ENCODE data around the gene ATP1B3. TPM values are rescaled to one million over a fixed set of nuclear protein-coding genes. Genes with fewer than 3 reads are reported as not detected.
"Not testable (repeated sequence)": the region's sequence is repeated elsewhere in the genome, so short reads cannot be mapped to it uniquely, and the experiment has no call there.

The ATP1B3 gene
- total RNA-seq, 2 experiments from 2014 or later, result 143 to 145 TPM

DNA sequence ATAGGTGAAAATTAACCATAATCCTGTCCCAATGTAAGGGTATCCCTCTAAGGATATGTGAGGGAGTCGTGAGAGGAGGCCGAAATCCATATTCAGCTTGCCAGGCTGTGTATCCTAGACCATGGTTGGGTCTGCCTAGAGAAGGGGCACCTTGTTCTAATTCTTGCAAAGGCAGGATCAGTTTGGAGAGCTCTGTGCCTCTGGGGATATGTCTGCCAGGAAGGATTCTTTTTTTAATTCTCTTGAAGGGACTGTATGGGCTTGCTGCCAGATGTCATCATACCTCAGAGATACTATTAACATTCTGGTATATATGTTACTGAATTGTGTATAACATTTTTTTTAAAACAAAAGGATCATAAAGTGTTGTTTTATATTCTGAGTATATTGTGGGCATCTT lies 2.4 kb downstream of the ATP1B3 start:
- CTCF ChIA-PET, result interaction anchor here (4.5 kb wide), 1 partner anchor 34 kb away, joined by 49 read pairs; no protein-coding TSS in a partner anchor
- POLR2A ChIA-PET, result interaction anchor here (1.3 to 4.3 kb wide), 2 partner anchors 14 to 140 kb away, joined by 6 to 56 read pairs; partner anchors contain the start of gene RNF7

DNA sequence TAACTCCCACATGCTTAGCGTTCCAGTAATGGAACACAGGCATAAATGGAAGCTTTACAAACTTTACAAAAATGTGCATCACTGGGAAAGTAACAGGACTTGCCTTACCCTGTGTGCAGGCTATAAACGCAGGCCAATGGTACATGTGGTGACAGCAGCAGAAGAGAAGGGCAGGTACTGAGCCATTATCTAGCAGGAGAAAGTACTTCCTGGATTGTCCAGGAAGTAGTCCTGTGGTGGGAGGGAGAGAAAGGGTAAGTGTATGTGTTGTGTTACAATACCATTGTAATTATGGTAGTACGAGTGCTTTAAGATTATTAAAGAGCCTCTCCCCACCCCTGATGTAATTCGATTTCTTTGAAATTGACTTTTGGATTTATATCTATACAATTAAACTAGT lies 5.3 kb downstream of the ATP1B3 start:
- Mint-ChIP-seq H3K27ac (no peak overlapping the region), H3K36me3 (peaks cover 36% of the 10 kb centered on the region), H3K4me1 (ENCODE audit: low read depth) (peaks cover 66% of the 10 kb centered on the region), H3K27me3 (no peaks in the 10 kb centered on the region), H3K9me3 (no peaks in the 10 kb centered on the region), H3K4me3 (no peak overlapping the region)
- intact Hi-C loops (cut with micrococcal nuclease), result no loop called here
- ChIA-PET CTCF (no interaction called here), POLR2A (no interaction called here)
- no peak for DNase-seq

More for the DNA sequence above, 2.4 kb downstream of the ATP1B3 start:
- Mint-ChIP-seq H3K27me3 (no peaks in the 10 kb centered on the region), H3K4me1 (ENCODE audit: low read depth) (peaks cover 49% of the 10 kb centered on the region), H3K4me3 (peak overlapping the region; percentile 86), H3K27ac (no peak overlapping the region), H3K36me3 (peaks cover 29% of the 10 kb centered on the region), H3K9me3 (no peaks in the 10 kb centered on the region)
- intact Hi-C loops (cut with micrococcal nuclease), result loop anchor here (1.0 to 10.0 kb wide), 4 partner anchors 8 to 574 kb away; partner anchors contain the start of gene TFDP2
- no peak for DNase-seq

DNA sequence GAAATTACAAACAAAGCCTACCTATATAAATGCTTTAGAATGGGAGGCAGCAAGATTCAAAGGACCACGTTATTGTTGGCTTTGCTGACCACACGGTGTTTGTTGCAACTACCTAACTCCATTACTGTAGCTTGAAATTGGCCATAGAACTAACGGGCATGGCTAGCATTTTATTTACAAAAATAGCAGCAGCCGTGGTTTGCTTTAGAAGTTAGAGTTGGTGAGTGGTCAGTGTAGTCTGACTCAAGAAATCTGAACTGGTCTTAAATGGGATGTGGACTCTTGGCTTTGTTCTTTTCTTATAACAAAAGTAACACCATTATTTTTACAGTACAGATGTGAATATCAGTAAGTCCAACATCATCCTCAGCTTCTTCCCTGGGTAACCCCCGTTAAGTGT lies 10.6 kb downstream of the ATP1B3 start:
- Mint-ChIP-seq H3K9me3 (peaks cover 15% of the 10 kb centered on the region), H3K36me3 (peaks cover 38% of the 10 kb centered on the region), H3K27ac (no peak overlapping the region), H3K27me3 (no peaks in the 10 kb centered on the region), H3K4me3 (no peak overlapping the region), H3K4me1 (ENCODE audit: low read depth) (peaks cover 64% of the 10 kb centered on the region)
- ChIA-PET CTCF (interaction anchor here (1.5 kb wide), 1 partner anchor 12 kb away, joined by 7 read pairs; no protein-coding TSS in a partner anchor), POLR2A (no interaction called here)
- intact Hi-C loops (cut with micrococcal nuclease), result loop anchor here (1.0 kb wide), 1 partner anchor 9 kb away; no protein-coding TSS in a partner anchor
- DNase-seq, result no peak

DNA sequence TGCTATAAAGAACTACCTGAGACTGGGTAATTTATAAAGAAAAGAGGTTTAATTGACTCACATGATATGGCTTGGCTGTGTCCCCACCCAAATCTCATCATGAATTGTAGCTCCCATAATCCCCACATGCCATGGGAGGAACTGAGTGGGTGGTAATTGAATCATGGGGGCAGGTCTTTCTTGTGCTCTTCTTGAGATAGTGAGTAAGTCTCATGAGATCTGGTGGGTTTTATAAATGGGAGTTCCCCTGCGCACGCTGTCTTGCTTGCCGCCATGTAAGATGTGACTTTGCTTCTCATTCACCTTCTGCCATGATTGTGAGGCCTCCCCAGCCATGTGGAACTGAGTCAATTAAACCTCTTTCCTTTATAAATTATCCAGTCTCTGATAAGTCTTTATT lies 12.1 kb downstream of the ATP1B3 start:
- DNase-seq; CTCF ChIA-PET; POLR2A ChIA-PET; H3K4me3 Mint-ChIP-seq; intact Hi-C loops (cut with micrococcal nuclease); H3K27me3 Mint-ChIP-seq: not testable (repeated sequence)
- Mint-ChIP-seq H3K36me3 (peaks cover 35% of the 10 kb centered on the region), H3K4me1 (ENCODE audit: low read depth) (peaks cover 66% of the 10 kb centered on the region), H3K27ac (peak overlapping the region; percentile 36), H3K9me3 (peaks cover 15% of the 10 kb centered on the region)

DNA sequence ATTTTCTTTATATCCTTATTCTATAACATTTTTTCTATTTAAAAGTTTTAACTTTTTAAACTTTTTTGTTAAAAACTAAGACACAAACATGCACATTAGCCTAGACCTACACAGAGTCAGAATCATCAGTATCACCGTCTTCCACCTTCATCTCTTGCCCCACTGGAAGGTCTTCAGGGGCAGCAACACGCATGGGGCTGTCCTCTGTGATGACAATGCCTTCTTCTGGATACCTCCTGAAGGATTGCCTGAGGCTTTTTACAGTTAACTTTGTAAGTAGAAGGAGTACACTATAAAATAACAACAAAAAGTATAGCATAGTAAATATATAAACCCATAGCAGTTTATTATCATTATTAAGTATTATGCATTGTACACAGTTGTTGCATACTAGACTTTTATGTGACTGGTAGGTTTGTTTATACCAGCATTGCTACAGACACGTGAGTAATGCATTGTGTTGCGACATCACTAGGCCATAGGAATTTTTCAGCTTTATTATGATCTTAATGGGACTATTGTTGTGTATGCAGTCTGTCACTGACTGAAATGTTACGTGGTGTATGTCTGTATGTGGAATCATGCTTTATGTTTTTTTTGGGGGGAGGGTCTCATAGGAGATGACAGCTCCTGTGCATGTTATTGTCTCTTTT lies 18.2 kb downstream of the ATP1B3 start:
- Mint-ChIP-seq H3K36me3 (peaks cover 39% of the 10 kb centered on the region), H3K27me3 (no peaks in the 10 kb centered on the region), H3K4me3 (no peak overlapping the region), H3K9me3 (peaks cover 5% of the 10 kb centered on the region), H3K27ac (no peak overlapping the region), H3K4me1 (ENCODE audit: low read depth) (peaks cover 44% of the 10 kb centered on the region)
- POLR2A ChIA-PET, result no interaction called here
- DNase-seq, result no peak
- intact Hi-C loops (cut with micrococcal nuclease), result loop anchor here (5.0 kb wide), 1 partner anchor 157 kb away; the partner anchor contains the start of gene RNF7
- CTCF ChIA-PET, result interaction anchor here (0.5 to 1.5 kb wide), 3 partner anchors 18 to 20 kb away, joined by 3 read pairs; no protein-coding TSS in a partner anchor

DNA sequence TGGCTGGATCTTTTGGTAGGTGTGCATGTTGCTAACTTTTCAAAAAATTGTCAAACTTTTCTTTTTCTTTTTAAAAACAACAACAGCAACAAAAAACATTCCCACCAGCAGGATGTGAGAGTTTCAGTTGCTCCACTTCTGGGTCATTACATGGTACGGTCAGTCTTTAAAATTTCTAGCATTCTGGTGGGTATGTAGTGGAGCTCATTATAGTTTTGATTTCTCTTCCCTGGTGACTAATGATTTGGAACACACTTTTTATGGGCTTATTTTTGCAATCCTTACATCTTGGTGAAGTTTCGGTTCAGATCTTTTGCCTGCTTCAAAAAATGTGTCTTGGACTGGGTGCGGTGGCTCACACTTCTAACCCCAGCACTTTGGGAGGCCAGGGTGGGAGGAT lies 19.3 kb downstream of the ATP1B3 start:
- Mint-ChIP-seq H3K36me3 (peaks cover 47% of the 10 kb centered on the region), H3K4me1 (ENCODE audit: low read depth) (peaks cover 50% of the 10 kb centered on the region), H3K9me3 (peaks cover 14% of the 10 kb centered on the region), H3K4me3 (no peak overlapping the region), H3K27me3 (no peaks in the 10 kb centered on the region), H3K27ac (no peak overlapping the region)
- ChIA-PET POLR2A (no interaction called here), CTCF (interaction anchor here (0.6 to 1.1 kb wide), 3 partner anchors 17 to 762 kb away, joined by 3 to 4 read pairs (median 3); no protein-coding TSS in a partner anchor)
- no peak for DNase-seq
- intact Hi-C loops (cut with micrococcal nuclease), result no loop called here

DNA sequence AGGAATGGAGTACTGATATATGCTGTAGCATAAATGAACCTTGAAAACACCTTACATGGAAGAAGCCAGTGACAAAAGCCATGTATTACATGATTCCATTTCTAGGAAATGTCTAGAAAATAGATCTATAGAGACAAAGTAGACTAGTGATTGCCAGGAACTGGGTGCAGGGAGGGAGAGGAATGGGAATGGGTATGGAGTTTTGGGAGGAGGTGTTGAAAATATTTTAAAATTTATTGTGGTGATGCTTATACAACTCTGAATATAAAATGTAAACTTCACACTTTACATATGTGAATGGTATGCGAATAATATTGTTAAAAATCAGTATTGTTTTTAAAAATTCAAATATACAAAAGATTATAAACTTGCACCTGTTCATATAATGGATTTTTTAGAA lies 22.5 kb downstream of the ATP1B3 start:
- POLR2A ChIA-PET, result no interaction called here
- Mint-ChIP-seq H3K4me3 (no peak overlapping the region), H3K9me3 (peaks cover 14% of the 10 kb centered on the region), H3K27me3 (no peaks in the 10 kb centered on the region), H3K27ac (peak overlapping the region; percentile 28), H3K4me1 (ENCODE audit: low read depth) (peaks cover 42% of the 10 kb centered on the region), H3K36me3 (peaks cover 48% of the 10 kb centered on the region)
- CTCF ChIA-PET, result interaction anchor here (1.6 kb wide), 1 partner anchor 24 kb away, joined by 7 read pairs; no protein-coding TSS in a partner anchor
- intact Hi-C loops (cut with micrococcal nuclease), result no loop called here
- DNase-seq, result no peak

DNA sequence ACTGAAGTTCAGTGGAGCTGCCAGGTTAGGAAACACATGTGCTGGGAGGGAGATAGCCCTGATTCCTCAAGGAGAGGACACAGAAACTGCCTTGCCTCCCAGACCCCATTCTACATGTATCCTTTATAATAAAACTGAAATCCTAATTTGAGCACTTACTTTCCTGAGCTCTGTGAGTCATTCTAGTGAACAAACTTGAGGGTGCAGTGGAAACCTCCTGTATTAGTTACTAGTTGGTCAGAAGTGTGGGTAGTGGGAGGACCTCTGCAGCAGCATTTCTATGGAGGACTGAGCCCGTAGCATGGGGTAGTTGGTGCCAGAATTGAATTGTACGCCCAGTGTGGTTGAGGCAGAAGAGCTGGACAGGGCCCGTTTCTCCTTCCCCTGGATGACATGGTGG lies 23.9 kb downstream of the ATP1B3 start:
- no peaks in the 10 kb centered on the region for H3K27me3 Mint-ChIP-seq
- peak overlapping the region; percentile 7 for H3K27ac Mint-ChIP-seq
- peaks cover 52% of the 10 kb centered on the region for H3K4me1 Mint-ChIP-seq (ENCODE audit: low read depth)
- POLR2A ChIA-PET, result interaction anchor here (0.6 to 1.6 kb wide), 3 partner anchors 16 to 104 kb away, joined by 3 to 9 read pairs (median 3); partner anchors contain the start of gene ATP1B3
- CTCF ChIA-PET, result interaction anchor here (1.0 to 1.6 kb wide), 5 partner anchors 11 to 440 kb away, joined by 3 to 8 read pairs (median 4); no protein-coding TSS in a partner anchor
- peak; percentile 35 for DNase-seq
- H3K9me3 Mint-ChIP-seq, result peaks cover 14% of the 10 kb centered on the region
- H3K36me3 Mint-ChIP-seq, result peaks cover 53% of the 10 kb centered on the region
- no peak overlapping the region for H3K4me3 Mint-ChIP-seq
- intact Hi-C loops (cut with micrococcal nuclease), result loop anchor here (5.0 kb wide), 1 partner anchor 103 kb away; no protein-coding TSS in a partner anchor

DNA sequence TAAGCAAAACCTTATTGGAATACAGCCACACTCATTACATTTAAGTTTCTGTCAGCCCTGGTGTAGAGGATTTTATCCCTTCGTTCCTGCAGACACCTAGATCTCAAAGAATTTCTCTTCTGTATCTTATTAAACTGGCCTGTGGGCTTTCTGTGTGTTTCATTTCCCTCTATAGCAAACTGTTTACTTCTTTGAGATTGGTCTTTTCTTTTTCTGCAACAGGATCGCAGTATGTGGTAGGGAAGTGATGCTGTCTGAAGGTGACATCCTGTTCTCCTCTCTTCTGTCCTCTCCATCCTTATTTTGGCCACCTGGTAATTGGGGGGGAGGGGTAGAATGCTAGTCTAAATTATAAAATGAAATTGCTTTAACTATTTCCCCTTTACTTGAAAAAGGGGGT lies 25.5 kb downstream of the ATP1B3 start:
- Mint-ChIP-seq H3K27ac (no peak overlapping the region), H3K27me3 (no peaks in the 10 kb centered on the region), H3K36me3 (peaks cover 47% of the 10 kb centered on the region), H3K4me1 (ENCODE audit: low read depth) (peaks cover 42% of the 10 kb centered on the region), H3K9me3 (peaks cover 14% of the 10 kb centered on the region), H3K4me3 (no peak overlapping the region)
- ChIA-PET POLR2A (no interaction called here), CTCF (no interaction called here)
- intact Hi-C loops (cut with micrococcal nuclease), result loop anchor here (5.0 kb wide), 1 partner anchor 105 kb away; no protein-coding TSS in a partner anchor
- DNase-seq, result no peak

DNA sequence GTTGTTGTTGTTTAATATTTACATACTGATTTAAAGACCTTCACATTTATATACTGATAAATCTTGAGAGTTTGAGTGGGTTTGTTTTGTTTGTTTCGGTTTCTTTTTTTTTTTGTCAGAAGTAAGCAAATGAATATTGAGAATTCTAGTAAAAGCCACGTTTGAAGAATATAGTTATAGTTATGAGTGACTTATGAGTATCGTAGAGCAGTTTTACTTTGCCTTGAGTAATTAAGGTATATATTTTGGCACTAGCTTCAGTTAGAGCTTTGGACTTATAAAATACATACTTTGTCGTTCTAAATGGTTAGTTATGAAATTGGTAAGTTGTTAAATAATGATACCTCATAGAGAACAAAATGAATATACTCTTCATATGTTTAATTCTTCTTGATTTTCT lies 27.8 kb downstream of the ATP1B3 start:
- peak overlapping the region; percentile 45 for H3K27ac Mint-ChIP-seq
- intact Hi-C loops (cut with micrococcal nuclease), result loop anchor here (1.0 to 5.0 kb wide), 4 partner anchors 13 to 107 kb away; no protein-coding TSS in a partner anchor
- H3K36me3 Mint-ChIP-seq, result peaks cover 47% of the 10 kb centered on the region
- H3K4me3 Mint-ChIP-seq, result no peak overlapping the region
- peaks cover 9% of the 10 kb centered on the region for H3K9me3 Mint-ChIP-seq
- ChIA-PET CTCF (interaction anchor here (0.6 to 1.5 kb wide), 2 partner anchors 9 to 29 kb away, joined by 3 to 9 read pairs; no protein-coding TSS in a partner anchor), POLR2A (interaction anchor here (0.6 to 1.0 kb wide), 2 partner anchors 18 to 27 kb away, joined by 3 to 5 read pairs; partner anchors contain the start of gene ATP1B3)
- no peaks in the 10 kb centered on the region for H3K27me3 Mint-ChIP-seq
- peaks cover 38% of the 10 kb centered on the region for H3K4me1 Mint-ChIP-seq (ENCODE audit: low read depth)
- no peak for DNase-seq

DNA sequence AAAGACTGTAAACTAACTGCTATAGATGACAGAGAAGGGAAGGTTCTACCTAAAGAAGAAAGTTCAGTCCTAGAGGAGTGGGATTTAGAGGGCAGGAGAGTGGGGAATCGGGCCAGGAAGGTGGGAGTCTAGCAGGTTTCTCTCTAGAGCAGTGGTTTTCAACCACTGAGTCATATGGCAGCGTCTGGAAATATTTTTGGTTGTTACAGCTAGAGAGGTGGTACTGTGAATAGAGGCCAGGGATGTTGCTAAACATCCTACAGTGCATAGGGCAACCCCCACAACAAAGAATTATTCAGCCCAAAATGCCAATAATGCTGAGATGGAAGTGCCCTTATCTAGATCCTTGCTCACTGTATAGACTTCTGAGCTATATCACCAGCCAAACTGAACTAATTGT lies 28.7 kb downstream of the ATP1B3 start:
- intact Hi-C loops (cut with micrococcal nuclease), result loop anchor here (2.0 kb wide), 1 partner anchor 14 kb away; no protein-coding TSS in a partner anchor
- H3K27me3 Mint-ChIP-seq, result no peaks in the 10 kb centered on the region
- peaks cover 46% of the 10 kb centered on the region for H3K36me3 Mint-ChIP-seq
- ChIA-PET CTCF (interaction anchor here (0.6 to 1.5 kb wide), 3 partner anchors 8 to 56 kb away, joined by 3 to 9 read pairs (median 3); no protein-coding TSS in a partner anchor), POLR2A (no interaction called here)
- H3K4me1 Mint-ChIP-seq (ENCODE audit: low read depth), result peaks cover 33% of the 10 kb centered on the region
- DNase-seq, result no peak
- H3K27ac Mint-ChIP-seq, result peak overlapping the region; percentile 52
- H3K4me3 Mint-ChIP-seq, result peak overlapping the region; percentile 4
- H3K9me3 Mint-ChIP-seq, result peaks cover 6% of the 10 kb centered on the region

DNA sequence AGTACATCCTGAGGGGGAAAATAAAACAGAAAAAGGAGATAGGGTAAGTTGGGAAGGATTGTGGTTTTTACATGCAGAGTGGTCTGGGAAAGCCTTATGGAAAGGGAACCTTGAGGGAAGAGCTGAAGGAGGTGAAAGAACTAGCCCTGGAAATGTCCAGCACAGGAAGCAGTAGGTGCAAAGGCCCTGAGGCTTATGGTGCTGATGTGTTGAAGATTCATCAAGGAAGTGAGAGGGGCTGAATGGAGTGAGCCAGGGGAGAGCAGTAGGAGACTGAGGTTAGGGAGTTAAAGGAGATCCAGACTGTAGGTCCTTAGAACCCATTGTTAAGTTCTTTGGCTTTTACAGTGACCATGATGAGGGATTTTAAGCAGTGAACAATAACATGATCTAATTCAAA lies 33.0 kb downstream of the ATP1B3 start:
- no peak for DNase-seq
- Mint-ChIP-seq H3K4me3 (no peak overlapping the region), H3K9me3 (peaks cover 6% of the 10 kb centered on the region), H3K36me3 (peaks cover 55% of the 10 kb centered on the region), H3K4me1 (ENCODE audit: low read depth) (peaks cover 14% of the 10 kb centered on the region), H3K27ac (no peak overlapping the region), H3K27me3 (no peaks in the 10 kb centered on the region)
- ChIA-PET POLR2A (no interaction called here), CTCF (no interaction called here)
- intact Hi-C loops (cut with micrococcal nuclease), result no loop called here
